Upper lobe of left lung (tissue), 4 donors: Measurements from ENCODE around the gene PTPRS.

Source experiments
- CTCF ChIP-seq, 6 experiments: fragments of 450-650 bp in 4 of 6; fragments of 200-600 bp in 2 of 6; sonication (generic) in 2 of 6; IDR thresholded peaks; one replicate each; pipeline ENCODE4 v1.5.1; 2016 to 2019; ENCODE audit warnings: antibody characterized with exemption in 6 of 6
- POLR2A ChIP-seq, 4 donors: fragments of 450-650 bp; IDR thresholded peaks; one replicate each; pipeline ENCODE4 v1.5.1; 2016 to 2017; ENCODE audit warnings: antibody characterized with exemption in 4 of 4, mild to moderate bottlenecking in 2 of 4
- POLR2AphosphoS5 ChIP-seq, 2 donors: sonication (generic); formaldehyde crosslinking; IDR thresholded peaks; one replicate each; pipeline ENCODE4 v1.5.1; 2017; ENCODE audit warnings: antibody characterized with exemption in 2 of 2

- TF ChIP-seq POLR2A (IDR thresholded peaks at IDR 0.05) (no peak), CTCF (IDR thresholded peaks at IDR 0.05) (no peak), POLR2AphosphoS5 (IDR thresholded peaks at IDR 0.05) (no peak)
These were observed 18.5 kb downstream of the PTPRS start for GRCh38 chr19:5321851-5322681.
